ENCODE measurements around the gene DNAH8. TPM values are rescaled to one million over a fixed set of nuclear protein-coding genes. Genes with fewer than 3 reads are reported as not detected.
A peak's percentile ranks its signal among the peaks of the same experiment; 100 is the strongest.

Gene DNAH8
- total RNA-seq, 3 donors from 2014 or later (not counting 1 experiment from before 2014, with no cell fraction given), result 0.10 TPM; not detected in 2

- Histone ChIP-seq H3K36me3 (ENCODE audit: control insufficient read depth, insufficient read depth, low read length) (no peaks in the 10 kb centered on the region), H3K27ac (ENCODE audit: low read length) (no peak overlapping the region), H3K4me1 (ENCODE audit: control insufficient read depth, insufficient read depth, low read length) (no peaks in the 10 kb centered on the region), H3K9me3 (ENCODE audit: control insufficient read depth, insufficient read depth, low read length) (no peaks in the 10 kb centered on the region), H3K4me3 (ENCODE audit: low read length) (no peak overlapping the region), H3K27me3 (ENCODE audit: control insufficient read depth, insufficient read depth, low read length) (no peaks in the 10 kb centered on the region)
- Mint-ChIP-seq H3K4me3 (no peak overlapping the region), H3K27me3 (ENCODE audit: low read depth in 2 of 2) (peaks cover 3 to 21% of the 10 kb centered on the region in 2 donors), H3K27ac (no peak overlapping the region), H3K36me3 (no peaks in the 10 kb centered on the region), H3K9me3 (no peaks in the 10 kb centered on the region), H3K4me1 (no peaks in the 10 kb centered on the region)
- peak in 1 of 2 donors; percentile 35 for DNase-seq
- peak; percentile 44 for TF ChIP-seq CTCF (IDR thresholded peaks at IDR 0.05)
- intact Hi-C loops (cut with micrococcal nuclease), result loop anchor here (1.0 kb wide), 1 partner anchor 61 kb away; no protein-coding TSS in a partner anchor
- peak; percentile 32 to 59 (median 35) for ATAC-seq
- WGBS (ENCODE audit: insufficient coverage), result 82% methylated on average over 3 of the region's 3 CpGs
Measured at GRCh38 chr6:38933426-38933825, 218.3 kb downstream of the DNAH8 start.

- ATAC-seq, result no peak
- Mint-ChIP-seq H3K27ac (no peak overlapping the region), H3K4me3 (no peak overlapping the region), H3K9me3 (no peaks in the 10 kb centered on the region), H3K4me1 (no peaks in the 10 kb centered on the region), H3K27me3 (ENCODE audit: low read depth in 2 of 2) (peaks cover 3 to 8% of the 10 kb centered on the region in 2 donors), H3K36me3 (no peaks in the 10 kb centered on the region)
- no peak for TF ChIP-seq CTCF (IDR thresholded peaks at IDR 0.05)
- no peaks in the 10 kb centered on the region for H3K27me3 ChIP-seq (ENCODE audit: control insufficient read depth, insufficient read depth, low read length)
- DNase-seq, result no peak
- no peaks in the 10 kb centered on the region for H3K9me3 ChIP-seq (ENCODE audit: control insufficient read depth, insufficient read depth, low read length)
- no peaks in the 10 kb centered on the region for H3K36me3 ChIP-seq (ENCODE audit: control insufficient read depth, insufficient read depth, low read length)
- H3K27ac ChIP-seq (ENCODE audit: low read length), result no peak overlapping the region
- H3K4me3 ChIP-seq (ENCODE audit: low read length), result no peak overlapping the region
- intact Hi-C loops (cut with micrococcal nuclease), result no loop called here
- no peaks in the 10 kb centered on the region for H3K4me1 ChIP-seq (ENCODE audit: control insufficient read depth, insufficient read depth, low read length)
- 100% methylated on average over 1 of the region's 1 CpG for WGBS (ENCODE audit: insufficient coverage)
Measured at GRCh38 chr6:38935051-38935450, 219.9 kb downstream of the DNAH8 start.

- H3K27ac Mint-ChIP-seq, result no peak overlapping the region
- H3K27me3 Mint-ChIP-seq (ENCODE audit: low read depth in 2 of 2), result peaks cover 0 to 5% of the 10 kb centered on the region in 2 donors
- H3K4me1 ChIP-seq (ENCODE audit: control insufficient read depth, insufficient read depth, low read length), result no peaks in the 10 kb centered on the region
- H3K9me3 ChIP-seq (ENCODE audit: control insufficient read depth, insufficient read depth, low read length), result no peaks in the 10 kb centered on the region
- no peak for TF ChIP-seq CTCF (IDR thresholded peaks at IDR 0.05)
- H3K4me3 Mint-ChIP-seq, result no peak overlapping the region
- no peak for ATAC-seq
- H3K4me1 Mint-ChIP-seq, result no peaks in the 10 kb centered on the region
- H3K27me3 ChIP-seq (ENCODE audit: control insufficient read depth, insufficient read depth, low read length), result no peaks in the 10 kb centered on the region
- no peaks in the 10 kb centered on the region for H3K36me3 Mint-ChIP-seq
- peak in 1 of 2 donors; percentile 16 for DNase-seq
- intact Hi-C loops (cut with micrococcal nuclease), result no loop called here
- no peak overlapping the region for H3K27ac ChIP-seq (ENCODE audit: low read length)
- no peaks in the 10 kb centered on the region for H3K36me3 ChIP-seq (ENCODE audit: control insufficient read depth, insufficient read depth, low read length)
- WGBS (ENCODE audit: insufficient coverage), result 94% methylated on average over 14 of the region's 15 CpGs
- no peaks in the 10 kb centered on the region for H3K9me3 Mint-ChIP-seq
- no peak overlapping the region for H3K4me3 ChIP-seq (ENCODE audit: low read length)
Measured at GRCh38 chr6:38937839-38938613, 222.9 kb downstream of the DNAH8 start.
